Stimulated activated CD8-positive, alpha-beta memory T cell treated with anti-CD3 and anti-CD28 coated beads, Interleukin-12 subunit alpha, Interleukin-12 subunit beta, amount 100 ng/mL, for 24 hours (primary cell): ENCODE measurements around the gene ADRA2C.

Experiments used
- DNase-seq: peaks from one replicate; pipeline ENCODE4 v3.0.0-alpha.2; 2020; ENCODE audit errors: extremely low read depth

The ADRA2C gene

DNA sequence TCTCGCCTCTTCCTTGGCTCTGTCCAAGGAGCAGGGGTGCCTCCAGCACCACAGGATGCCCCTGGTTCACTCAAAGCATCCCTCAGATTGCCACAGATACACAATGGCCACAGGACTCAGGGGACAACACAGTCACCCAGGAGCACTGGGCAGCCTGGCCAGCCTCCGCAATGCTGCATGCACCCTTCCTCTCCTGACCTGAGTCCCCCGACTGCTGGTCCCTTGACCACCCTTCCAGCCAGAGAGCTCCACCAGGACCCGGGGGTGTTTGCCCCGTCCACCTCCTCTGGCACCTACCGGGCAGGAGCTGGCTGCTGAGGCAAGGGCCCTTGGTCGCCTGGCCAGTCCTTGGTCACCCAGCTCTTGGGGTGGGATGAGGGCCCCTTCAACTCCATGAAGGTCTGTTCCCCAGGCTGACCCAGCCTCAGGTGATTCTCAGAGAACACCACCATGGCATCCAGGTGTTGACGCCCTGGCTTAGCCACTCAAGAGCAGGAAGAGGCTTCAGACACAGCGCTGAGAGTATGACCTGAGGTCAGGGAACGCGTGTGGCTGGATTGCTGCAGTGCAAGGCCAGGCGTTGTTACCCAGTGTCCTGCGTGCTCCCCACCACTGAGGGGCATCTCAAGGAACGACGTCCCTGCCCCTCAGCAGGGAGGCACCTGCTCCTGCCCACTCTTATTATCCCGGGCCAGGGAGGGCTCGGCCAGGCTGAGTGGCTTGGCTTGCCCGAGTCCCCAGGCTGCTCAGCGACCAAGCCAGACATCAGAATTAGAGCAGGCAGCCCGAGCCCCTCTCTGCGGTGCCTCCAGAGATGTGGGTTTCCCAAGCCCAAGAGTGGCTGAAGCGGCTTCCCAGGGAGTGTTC lies 10.2 kb downstream of the ADRA2C start:
- DNase-seq = no peak

DNA sequence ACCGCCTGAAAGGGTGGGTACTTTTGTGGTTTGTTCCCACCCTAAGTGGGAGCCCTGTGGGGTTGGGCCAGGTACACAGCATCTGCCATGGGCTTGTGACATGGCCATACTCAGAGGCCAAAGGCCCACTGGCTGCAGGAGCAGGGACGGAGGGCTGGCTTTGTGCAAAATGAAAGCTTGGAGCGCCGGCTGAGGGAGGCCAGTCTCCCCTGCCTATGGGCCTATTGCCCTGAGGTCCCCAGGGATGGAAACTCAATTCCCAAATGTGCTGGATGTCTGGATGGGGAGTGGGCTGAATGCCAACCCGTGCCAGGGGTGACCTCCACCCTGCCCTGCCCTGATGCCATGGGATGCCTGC lies 10.8 kb downstream of the ADRA2C start:
- DNase-seq = no peak

DNA sequence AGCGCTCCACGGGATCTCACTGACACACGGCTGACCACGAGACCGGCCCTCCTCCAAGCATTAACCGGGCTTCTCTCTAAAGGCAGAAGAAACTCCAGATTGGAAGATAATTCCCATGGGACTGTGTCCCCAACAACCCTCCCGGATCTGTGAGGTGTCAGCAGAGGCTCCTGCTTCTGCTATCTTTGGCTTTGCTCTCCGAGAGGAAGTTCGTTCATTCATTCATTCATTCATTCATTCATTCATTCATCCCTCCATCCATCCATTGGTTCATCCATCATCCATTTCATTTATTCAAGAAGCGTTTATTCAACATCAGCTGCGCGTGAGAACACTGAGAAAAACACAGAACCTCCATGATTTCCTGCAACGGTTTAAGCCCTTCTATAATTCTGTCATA lies 11.5 kb downstream of the ADRA2C start:
- DNase-seq = no peak

DNA sequence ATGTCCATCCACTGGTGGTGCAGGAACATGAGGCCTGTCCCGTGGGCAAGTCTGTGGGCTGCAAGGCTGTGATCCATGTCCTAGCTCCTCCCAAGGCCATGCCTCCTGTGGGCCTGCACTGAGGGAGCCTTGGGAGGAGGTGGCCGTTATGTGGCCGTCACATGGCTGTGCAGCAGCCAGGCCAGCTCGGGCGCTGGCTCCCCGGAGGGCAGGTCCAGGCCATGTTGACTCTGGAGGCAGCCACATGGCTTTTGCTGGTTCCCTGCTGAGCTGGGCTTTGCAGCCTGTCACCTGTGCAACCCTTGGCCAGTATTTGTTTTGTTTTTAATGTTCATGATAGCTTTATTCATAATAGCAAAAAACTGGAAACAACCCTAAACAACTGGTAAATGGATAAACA lies 13.3 kb downstream of the ADRA2C start:
- no peak for DNase-seq

DNA sequence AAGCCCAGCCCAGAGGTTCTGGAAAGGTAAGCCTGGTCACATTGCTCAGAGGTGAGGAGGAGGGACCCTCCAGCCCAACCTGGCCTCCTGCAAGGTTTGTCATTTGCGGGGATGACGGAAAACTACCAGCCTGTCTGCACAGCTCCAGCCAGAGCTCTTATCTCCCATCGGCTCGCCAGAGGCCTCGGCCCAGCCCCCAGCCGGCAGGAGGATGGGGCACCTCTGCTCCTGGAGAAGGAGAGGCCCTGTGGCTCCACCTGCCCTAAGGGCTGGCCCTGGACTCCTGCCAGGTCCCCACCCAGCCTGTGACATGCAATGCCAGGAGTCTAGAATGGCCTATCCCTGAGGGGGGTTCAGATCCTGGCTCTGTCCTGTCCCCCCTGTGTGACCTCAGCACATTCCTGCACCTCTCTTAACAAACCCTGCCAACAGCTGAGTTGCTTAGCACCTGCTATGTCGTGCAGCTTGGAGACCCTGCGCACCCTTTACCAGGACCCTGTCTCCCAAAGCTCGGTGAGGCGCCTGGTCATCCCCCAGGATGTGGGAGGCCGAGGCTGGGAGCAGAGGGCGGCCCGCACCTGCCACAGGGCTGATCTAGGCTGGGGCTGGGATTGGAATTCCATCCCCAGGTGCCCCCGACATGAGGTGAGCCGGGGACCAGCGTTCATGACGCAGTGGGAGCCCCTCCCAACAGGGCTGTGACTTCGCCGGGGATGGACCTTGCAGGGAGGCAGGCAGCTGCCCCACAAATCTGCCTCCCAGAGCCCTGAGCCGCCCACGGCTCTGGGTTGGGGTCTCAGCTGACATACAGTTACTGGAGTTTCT lies 14.4 kb downstream of the ADRA2C start:
- no peak for DNase-seq

DNA sequence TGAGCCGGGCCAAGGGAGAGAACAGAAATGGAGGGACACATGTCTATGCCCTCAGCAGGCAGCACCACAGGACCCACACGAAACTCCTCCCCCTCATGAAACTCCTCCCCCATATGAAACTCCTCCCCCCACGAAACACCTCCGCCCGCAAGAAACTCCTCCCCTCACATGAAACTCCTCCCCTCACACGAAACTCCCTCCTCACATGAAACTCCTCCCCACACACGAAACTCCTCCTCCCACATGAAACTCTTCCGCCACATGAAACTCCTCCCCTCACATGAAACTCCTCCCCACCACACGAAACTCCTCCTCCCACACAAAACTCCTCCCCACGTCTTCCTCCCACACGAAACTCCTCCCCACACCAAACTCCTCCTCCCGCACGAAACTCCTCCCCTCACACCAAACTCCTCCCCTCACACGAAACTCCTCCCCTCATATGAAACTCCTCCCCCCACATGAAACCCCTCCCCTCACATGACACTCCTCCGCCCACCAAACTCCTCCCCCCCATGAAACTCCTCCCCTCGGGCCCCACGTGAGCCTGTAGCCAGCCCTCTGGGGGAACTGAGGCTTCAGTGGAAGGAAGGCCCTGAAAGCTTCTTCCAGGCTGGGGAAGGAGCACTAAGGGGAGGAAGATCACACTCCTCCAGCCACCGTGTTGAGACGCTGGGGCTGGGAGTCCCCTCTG lies 15.2 kb downstream of the ADRA2C start:
- DNase-seq = no peak

DNA sequence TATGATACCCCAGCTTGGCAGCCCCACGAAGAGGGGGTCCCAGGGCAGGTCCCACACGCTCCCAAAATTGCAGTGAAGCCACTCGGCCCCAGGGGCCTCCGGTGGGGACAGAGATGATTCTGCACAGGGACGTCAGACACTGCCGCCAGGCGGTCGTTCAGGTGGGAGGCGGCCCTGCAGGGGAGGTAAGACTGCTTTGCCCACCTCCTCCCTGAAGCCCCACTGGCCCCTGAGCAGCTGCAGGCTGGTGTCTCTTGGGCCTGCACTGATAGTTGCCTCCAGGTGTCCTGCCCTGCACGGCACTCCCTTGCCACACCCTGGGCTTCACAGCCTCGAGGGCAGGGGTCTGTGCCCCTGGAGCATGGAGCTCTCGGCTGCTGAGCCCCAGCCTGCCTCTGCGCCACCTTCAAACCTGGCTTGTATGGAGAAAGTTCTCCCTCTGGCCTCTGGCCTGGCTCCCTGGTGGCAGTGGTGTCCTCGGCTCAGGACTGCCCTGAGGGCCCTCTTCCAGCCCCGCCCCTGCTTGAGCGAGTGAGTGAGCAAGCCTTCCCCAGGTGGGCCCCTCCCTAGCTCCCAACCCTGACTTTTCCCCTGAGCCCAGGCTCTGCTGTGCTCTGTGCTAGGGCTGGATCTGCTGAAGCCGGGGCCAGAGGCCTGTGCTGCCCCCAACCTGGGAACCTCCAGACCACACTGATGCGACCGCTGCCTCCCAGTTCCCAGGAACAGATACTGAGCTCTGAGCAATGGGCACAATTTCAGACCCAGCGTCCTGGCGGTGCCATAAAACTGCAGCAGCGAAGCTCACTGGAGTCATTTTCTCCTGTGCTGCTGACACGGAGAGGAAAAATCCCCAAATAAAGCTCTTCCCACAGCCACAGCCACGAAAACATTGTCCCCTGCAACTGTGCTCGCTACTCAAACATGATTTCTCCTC lies 16.1 kb downstream of the ADRA2C start:
- DNase-seq = no peak

DNA sequence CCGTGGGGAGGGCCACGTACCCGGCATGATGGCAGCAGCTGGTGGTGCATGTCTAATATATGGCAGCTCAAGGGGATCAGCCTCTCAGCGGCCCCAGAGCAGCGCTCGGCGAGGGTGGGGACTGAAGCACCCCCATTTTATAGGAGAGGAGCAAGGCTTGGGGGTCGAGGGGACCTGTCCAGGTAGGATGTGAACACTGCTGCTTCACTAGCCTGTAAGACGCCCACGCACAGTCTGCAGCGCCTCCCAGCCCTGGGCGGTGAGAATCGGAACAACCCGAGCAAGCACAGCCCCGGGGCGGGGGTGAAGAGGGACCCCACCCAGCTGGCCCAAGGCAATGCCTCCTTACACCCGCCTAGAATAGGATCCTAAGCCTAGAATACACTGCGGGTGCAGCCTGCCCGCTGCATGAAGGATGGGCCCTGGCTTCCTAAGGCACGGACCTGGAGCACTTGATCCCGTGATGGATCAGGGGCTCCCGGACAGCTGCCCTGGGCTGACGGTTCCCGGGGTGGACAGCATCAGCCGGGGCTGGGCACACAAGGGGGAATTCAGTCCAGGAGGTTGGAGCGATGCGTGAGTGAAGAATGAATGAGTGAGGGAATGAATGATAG lies 17.6 kb downstream of the ADRA2C start:
- no peak for DNase-seq

DNA sequence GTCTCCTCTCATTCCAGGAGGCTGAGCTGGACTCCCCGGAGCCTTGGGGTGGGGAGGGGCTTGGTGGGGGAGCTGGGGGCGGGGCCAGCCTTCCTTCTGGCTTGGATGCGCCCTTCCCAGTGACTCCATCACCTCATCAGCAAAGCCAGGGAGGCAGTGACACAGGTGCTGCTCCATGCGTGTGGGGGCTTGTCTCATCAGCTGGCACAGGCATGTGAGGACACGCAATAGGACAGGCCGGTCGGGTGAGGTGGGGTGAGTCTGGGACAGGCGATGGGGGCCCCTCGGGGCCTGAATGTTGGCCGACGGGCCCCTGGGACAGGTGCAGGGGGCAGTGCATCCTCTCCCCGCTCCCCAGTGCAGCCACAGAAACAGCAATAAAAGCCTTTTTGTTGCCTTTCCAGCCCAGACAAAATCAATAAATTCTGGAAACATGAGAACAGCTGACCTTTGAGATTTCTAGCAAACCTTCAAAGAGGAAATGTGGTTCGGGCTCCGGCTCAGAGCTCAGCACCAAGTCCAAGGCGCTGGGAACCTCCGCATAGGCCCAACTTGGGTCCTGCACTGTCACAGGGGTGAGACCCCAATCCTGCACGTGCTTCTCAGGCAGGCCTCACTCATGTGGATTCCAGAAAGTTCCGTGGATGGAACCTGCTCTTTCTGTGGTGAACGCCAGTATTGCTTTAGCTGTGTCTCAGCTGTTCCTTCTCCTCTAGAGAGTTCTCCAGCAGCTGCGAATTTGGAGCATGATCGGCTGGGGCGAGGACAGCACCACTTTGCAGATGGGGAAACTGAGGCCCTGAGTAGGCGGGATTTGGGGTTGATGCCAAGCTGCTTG lies 18.5 kb downstream of the ADRA2C start:
- no peak for DNase-seq

DNA sequence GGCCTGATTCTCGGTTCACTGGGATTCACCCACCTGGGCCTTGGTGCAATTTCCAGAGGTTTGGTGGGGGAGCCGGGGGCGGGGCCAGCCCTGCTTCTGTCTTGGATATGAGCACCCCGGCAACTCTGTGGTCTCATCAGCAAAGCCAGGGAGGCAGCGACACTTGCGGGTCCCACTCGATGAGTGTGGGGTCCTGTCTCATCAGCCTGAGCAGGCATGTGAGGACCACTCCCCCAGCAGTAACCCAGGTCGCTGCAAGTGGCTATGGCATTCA lies 19.0 kb downstream of the ADRA2C start:
- no peak for DNase-seq

DNA sequence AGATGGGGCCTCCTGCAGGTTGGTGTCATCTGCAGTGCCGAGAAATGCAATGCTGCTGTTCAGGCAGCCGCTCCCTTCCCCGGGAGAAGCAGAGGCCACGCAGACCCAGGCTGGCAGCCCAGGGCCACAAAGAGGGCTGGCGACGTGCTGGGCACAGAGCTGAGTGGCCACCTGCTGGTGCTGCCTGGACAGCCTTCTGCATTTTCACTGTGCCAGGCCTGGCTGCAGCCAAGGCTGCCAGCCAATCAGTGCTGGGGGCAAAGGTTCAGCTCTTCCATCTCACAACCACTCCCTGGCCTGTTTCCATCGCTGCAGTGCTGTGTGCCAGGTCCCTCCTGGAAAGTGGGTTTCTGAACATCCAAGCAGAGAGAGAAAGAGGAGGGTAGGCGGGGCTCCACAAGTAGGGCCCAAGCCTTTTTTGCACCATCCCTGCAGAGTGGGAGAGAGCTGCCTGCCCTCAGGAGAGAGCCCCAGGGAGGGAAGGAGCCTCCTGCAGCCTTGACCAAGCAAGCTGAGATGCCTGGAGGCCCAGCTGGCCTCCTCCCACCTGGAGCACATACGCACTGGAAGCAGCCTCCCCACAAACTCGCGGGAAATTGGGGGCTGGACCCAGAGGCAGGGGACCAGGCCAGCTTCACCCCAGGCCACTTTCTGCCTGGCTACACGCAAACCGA lies 20.1 kb downstream of the ADRA2C start:
- no peak for DNase-seq

DNA sequence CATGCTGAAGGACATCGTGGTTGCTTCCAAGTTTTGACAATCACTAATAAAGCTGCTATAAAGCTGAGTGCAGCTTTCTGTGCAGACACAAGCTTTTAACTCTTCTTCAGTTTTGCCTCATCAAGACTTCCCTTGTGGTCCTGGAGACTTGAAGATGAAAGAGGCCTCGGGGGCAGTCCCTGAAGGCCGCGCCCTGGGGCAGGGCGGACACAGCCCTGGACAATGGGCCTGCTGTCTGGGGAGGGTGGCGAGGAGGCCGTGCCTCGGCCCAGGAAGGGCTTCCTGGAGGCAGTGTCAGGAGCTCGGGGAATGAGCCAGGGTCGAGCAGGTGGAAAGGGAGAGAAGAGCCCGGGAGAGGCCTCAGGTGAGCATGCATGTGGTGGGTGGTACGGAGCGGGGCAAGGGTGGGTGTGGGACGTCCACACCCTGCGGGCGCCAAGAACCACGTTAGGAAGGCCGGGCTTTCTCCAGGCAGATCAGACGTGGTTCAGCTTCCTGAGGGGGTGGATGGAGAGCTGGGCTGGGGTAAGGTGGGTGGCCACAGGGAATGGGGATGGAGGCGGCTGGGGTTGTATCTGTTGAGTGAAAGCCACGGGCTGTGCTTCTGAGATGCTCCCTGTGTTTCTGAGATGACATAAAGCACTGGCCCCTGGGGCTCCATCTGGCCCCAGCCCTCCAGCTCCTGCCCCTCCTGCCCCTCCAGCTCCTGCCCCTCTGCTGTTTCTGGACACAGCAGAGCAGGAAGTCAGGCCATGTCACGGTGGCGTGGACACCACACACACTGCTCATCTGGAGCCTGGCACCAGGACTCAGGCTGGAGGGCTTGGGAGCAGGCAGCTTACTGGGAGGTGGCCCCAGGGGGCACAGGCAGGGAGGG lies 21.5 kb downstream of the ADRA2C start:
- no peak for DNase-seq

DNA sequence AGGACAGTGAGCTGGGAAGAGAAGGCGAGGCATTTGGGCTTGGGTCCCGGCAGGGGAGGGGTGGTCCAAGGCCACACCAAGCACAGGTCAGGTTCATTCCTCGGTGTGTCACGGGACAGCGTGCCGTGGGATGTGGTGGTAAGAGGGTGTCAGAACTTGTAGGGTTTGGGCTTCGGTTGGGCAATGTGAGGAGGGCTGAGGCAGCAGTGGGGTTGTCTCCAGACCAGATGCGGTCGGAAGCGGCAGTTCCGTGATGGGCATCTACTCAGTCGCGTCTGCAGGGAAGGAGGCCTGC lies 22.1 kb downstream of the ADRA2C start:
- DNase-seq = no peak

DNA sequence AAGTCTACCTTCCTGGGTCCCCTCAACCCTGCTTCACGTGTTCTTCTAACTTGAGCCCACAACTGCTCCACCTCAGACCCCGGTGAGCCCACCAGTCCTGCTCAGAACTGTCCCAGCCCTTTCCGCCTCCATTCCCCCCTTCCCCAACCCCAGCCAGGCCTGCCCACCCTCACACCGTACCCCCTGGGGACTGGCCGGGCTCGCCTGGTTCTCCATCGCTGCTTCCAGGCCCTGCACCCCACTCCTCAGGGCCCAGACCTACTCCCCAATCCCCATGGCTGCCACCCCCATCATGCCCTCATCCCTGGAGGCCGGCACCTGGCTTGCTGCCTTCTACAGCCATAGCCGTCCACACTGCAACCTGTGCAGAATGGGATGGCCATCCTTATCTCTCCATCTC lies 23.4 kb downstream of the ADRA2C start:
- no peak for DNase-seq

DNA sequence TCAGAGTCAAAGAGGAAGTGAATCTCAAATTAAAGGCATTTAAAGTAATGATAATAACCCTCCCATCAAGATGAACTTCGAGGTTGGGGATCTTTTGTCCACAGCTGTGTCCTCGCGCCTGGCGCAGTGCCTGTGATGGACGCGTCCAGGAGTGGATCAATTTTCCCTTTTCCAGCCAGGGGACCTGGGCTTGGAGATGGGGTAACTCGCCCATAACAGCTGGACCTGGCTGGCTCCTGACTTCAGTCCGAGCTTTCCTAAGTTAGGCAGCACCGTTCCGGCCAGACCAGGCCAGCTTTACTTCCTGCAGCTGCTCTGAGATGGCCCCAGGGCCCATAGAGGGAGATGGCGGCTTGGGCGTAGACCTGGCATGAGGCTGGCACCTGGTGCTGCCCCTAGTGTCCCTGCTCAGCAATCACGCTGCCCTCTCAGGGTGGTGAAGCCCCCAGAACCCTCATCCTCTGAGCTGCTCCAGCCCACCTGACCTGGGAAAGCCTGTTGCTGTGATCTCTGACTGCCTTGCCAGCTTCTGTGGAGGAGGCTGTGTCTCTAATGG lies 23.9 kb downstream of the ADRA2C start:
- DNase-seq = no peak

DNA sequence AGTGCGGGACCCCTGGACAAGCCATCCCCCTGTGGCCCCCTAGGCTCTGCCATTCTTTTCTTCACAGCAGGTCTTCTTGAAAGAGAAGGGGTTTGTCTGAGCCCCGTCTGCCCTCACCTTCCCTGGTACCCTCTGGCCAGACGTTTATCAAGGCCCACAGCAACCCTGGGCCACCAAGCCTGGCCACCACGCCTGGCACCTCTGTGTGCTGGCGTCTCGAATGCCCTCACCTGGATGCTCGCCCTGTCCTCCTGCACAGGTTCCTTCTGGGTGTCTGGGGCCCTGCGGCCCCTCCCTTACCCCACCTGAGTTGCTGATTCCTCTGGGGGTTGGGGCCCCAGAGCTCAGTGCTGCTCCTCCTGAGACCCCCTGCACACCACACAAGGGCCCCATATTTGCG lies 25.1 kb downstream of the ADRA2C start:
- no peak for DNase-seq

DNA sequence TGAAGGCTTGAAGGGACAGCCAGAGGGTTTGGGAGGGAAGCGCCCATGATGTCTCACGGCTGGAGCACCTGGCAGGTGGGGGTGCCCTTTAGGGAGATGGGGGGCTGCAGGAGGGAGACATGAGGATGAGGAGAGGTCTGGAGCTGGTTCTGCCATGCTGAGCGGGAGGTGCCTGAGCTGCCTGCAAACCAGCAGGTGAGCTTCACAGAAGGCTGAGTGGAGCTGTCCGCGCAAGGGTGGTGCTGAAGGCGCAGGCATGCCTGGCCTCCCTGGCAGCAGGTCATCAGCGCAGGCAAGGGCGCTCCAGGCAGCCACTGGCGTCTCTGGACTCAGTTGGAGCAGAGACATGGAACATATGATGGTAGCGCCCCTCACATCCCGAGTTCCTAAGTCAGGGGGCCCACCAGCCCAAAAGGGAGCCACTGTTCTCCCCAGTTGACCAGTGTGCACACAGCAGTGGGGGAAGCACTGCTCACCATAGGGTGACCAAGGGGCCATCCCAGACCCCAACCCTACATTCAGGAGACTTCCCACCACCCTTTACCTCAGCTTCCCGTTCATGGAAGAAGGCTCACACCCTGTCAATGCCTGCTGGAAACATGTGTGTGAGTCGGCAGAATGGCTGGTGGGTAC lies 25.8 kb downstream of the ADRA2C start:
- DNase-seq = no peak

DNA sequence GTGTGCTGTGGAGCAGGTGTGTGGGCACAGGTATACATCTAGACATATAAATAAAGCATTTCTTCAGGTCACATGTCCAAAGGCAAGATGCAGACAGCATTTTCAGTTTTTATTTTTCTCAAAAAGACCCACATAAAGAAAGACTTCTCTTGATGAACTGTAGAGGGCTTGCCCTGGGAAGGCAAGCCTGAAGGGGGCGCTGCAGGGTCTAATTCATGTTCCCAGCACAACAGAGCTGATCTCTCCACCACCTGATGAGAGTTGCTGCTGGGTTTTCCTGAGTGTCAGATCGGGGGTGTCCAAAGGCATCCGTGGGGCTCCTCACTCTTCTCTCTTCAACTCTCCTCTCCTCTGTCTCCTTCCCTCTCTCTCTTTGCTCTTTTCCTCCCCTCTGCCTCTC lies 26.6 kb downstream of the ADRA2C start:
- no peak for DNase-seq
